GM19463 (cell line): Measurements from ENCODE around the gene CRTC2.
A peak's percentile ranks its signal among the peaks of the same experiment; 100 is the strongest.
"Not testable (repeated sequence)": the region's sequence is repeated elsewhere in the genome, so short reads cannot be mapped to it uniquely, and the experiment has no call there.

ENCODE experiments used
- ATAC-seq: cut with Tn5 transposase; IDR thresholded peaks from one replicate; pipeline ENCODE4 v1.9.1; 2021; ENCODE audit warnings: mild to moderate bottlenecking, moderate library complexity; ENCODE audit not compliant: unreplicated experiment

Gene CRTC2, protein sequence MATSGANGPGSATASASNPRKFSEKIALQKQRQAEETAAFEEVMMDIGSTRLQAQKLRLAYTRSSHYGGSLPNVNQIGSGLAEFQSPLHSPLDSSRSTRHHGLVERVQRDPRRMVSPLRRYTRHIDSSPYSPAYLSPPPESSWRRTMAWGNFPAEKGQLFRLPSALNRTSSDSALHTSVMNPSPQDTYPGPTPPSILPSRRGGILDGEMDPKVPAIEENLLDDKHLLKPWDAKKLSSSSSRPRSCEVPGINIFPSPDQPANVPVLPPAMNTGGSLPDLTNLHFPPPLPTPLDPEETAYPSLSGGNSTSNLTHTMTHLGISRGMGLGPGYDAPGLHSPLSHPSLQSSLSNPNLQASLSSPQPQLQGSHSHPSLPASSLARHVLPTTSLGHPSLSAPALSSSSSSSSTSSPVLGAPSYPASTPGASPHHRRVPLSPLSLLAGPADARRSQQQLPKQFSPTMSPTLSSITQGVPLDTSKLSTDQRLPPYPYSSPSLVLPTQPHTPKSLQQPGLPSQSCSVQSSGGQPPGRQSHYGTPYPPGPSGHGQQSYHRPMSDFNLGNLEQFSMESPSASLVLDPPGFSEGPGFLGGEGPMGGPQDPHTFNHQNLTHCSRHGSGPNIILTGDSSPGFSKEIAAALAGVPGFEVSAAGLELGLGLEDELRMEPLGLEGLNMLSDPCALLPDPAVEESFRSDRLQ

DNA sequence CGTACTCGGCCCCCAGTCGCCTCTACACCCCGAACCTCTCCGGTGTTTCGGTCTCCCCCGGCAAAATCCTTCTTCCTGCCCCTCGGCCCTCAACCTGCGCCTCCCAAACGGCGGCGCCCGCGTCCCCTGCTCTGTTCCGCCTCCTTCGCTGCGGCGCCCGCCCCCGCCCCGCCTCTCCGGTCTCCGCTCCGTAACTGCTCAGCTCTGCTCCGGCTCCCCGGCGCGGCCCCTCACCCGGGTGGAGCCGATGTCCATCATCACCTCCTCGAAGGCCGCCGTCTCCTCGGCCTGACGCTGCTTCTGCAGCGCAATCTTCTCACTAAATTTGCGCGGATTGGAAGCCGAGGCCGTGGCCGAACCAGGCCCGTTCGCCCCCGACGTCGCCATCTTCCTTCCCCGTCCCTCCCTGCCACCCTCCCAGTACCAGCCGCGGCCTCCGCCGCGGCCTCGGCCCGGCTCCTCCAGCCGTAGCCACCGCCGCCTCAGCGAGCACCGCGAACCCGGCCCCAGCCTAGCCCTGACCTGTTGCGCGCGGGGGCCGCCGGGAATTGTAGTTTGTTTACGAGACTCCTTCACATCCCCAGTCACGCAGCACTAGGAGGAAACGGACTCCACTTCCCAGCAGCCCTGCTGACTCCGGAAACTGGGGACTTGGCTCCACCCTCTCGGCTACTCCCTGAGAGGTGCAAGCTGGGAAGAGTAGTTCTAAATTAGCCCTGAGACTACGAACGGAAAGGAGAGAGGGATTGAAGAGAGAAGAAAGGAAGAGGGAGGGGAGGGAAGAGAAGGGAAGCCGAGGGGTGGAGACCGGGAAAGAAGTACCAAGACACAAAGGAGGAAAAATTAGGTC lies at the start of gene CRTC2:
Gene CRTC2, minus strand, starts transcription at position 502 of the 850 bp plus-strand sequence. Its CDS starts 115 bp downstream, at position 387.
- peak; percentile 75 for ATAC-seq

DNA sequence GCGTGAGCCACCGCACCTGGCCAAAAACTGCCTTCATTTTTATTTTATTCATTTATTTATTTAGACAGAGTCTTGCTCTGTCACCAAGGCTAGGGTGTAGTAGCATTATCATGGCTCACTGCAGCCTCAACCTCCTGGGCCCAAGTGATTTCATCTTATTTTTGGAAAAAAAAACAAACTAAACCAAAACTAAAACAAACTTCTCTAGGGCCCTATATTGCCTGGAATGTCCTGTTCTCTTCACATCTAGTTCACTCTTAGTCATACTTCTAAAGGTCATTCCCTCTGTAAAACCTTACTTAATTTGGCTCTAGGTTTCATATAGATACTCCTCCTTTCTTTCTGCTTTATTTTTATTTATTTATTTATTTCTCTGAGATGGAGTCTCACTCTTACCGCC lies 47.7 kb upstream of the CRTC2 start:
- ATAC-seq, result no peak

DNA sequence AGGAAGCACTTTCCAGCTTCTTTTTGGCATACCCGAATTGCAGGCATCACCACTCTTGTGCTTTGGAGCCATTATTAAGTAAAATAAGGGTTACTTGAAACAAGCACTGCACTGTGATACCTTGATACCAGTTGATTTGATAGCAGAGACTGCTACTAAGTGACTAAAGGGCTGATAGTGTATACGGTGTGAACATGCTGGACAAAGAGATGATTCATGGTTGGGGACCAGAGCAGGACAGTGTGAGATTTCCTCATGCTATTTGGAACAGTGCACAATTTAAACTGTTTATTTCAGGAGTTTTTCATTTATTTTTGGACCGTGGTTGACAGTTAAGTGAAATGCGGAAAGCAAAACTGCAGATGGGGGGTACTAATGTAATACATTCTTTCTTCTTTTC lies 42.0 kb upstream of the CRTC2 start:
- no peak for ATAC-seq

DNA sequence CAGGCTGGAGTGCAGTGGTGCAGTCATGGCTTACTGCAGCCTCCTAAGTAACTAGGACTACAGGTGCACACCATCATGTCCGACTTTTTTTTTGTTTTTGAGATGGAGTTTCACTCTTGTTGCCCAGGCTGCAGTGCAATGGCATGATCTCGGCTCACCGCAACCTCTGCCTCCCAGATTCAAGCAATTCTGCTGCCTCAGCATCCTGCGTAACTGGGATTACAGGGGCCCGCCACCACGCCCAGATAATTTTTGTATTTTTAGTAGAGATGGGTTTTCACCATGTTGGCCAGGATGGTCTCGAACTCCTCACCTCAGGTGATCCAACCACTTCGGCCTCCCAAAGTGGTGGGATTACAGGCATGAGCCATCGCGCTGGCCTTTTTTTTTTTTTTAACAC lies 38.5 kb upstream of the CRTC2 start:
- ATAC-seq, result not testable (repeated sequence)

DNA sequence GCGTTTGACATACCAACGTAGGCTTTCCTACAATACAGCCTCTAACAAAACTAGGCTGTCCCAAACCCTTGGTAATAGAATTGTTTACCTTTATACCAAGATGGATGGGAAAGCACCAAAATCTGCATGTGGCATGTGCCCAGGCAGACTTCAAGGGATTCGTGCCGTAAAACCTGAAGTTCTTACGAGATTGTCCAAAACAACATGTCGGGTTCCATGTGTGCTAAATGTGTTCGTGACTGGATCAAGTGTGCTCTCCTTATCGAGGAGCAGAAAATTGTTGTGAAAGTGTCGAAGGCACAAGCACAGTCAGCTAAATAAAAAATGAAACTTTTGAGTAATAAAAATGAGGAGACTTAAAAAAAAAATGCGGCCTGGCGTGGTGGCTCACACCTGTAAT lies 37.2 kb upstream of the CRTC2 start:
- ATAC-seq, result no peak

DNA sequence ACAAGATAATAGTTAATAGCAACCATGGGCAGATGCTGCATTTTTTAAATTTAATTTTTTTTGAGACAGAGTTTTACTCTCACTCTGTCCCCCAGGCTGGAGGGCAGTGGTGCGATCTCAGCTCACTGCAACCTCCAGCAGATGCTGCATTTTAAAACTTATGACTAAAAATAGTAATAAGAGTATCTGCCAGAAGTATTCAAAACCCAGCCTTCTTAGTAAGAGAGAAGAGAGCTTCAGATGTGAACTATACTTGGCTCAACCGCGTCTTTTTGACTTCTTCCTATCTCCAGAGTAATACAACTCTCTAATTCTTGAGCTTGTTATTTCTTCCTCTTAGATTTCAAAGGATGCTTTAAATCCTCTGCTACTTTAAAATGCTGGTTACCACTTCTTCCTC lies 36.8 kb upstream of the CRTC2 start:
- ATAC-seq, result no peak

DNA sequence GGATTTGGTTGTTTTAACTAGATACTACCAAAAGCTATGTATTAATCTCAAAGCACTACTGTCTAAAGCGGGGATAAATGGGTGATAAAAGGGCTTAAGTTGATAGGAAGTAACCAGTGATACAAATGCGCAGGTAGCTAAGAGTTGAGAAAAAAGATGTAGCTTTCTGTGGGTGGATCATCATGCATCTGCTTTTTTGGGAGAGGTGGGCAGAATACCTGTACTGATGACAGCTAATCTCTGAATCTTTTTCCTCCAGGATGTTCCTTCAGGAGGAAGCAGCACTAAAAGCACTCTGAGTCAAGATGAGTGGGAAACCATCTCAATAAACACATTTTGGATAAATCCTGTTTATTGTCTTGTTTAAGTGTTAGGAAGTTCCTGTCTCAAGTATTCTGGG lies 33.4 kb upstream of the CRTC2 start:
- ATAC-seq, result no peak

DNA sequence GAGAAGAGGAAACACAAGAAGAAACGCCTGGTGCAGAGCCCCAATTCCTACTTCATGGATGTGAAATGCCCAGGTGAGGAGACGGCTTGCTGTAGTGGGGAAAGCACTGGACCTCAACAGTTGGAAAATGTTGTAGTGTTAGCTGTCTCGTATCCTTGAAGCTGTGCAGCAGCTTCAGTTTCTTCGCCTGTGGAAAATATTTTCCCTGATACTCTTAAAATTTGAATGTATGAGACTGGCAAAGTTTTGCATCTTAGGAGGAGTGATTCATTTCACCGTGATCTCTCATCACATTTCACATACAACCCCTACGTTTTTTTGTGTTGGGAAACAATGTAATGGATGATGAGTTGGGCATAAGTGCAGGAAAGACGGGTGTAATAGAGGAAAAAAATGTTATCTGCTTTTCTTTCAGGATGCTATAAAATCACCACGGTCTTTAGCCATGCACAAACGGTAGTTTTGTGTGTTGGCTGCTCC lies 32.8 kb upstream of the CRTC2 start:
- no peak for ATAC-seq

DNA sequence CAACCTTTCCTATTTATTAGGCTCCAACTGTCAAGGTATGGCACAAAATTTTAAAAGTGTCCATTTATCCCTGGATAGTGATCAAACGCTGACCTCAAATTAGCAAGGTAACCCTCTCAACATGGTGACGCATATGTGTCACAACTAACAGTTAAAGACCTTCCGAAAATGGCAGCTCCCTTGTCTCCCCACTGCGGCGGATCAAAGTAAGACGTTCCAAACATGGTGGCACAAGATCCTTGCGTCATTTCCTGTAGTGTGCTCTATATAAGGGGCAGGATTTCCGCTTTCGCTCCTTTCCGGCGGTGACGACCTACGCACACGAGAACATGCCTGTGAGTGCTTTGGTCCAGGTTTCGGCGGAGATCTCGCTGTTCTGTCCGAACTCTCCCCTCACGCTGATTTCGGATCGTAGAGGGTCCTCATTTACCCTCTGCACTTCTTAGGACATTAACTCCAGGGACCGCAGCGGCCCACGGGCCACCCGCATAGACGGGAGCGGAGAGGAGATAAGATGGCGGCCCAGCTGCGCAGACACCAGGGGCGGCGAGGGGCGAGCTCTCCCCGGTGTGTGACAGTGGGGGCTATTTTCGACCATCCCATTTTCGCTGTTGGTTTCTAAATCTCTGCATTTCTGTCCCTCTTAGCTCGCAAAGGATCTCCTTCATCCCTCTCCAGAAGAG lies 32.2 kb upstream of the CRTC2 start, which contains the start of gene RPS27:
Gene RPS27, plus strand, starts transcription at position 295 of the 683 bp plus-strand sequence. Its CDS starts 35 bp downstream, at position 330.
- ATAC-seq, result peak; percentile 60

DNA sequence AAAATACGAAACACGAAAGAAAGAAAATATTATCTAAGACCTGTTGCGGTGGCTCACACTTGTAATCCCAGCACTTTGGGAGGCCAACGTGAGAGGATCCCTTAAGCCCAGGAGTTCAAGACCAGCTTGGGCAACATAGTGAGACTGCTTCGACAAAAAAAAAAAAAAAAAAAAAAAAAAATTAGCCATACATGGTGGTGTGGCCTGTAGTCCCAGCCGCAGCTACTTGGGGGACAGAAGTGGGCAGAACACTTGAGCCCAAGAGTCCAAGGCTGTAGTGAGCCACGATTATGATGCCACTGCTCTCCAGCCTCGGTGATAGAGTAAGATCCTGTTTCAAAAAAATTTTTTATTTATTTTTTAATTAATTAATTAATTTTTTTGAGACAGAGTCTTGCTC lies 29.2 kb upstream of the CRTC2 start:
- ATAC-seq, result no peak

DNA sequence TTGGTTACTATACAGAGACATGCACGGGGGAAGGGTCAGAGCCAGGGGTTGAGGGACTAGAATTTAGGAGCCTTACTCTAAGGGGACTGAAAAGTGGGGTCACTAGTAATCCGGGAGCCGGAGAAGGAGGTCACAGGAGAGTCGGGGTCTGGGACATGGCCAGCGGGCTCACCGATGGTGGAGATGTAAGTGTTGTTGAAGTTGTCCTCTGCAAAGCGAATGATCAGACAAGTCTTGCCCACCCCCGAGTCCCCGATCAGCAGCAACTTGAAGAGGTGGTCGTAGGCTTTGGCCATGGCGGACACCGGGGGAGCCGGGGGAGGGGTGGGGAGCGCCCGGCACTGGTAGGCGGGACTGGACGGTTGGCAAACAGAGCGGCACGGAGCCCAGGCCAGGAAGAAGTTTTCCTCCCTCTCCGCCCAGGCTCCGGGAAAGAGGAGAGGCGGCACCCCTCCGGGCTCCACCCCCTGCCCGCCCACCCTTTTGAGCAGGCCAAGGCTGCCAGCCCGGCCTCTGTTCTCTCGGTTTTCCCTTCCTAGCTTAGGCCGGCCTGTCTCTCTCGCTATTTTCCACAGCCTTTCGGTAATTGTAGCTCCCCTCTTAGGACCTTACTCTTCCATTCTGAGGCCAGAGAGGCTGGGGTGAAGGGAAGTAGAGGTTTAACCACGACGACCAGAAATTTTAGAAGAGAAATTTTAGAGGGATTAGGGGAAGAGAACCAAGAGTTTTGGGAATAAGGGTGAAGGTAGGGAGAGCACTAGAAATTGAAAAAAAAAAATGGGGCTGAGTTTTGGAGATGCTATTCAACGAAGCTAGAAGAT lies 27.7 kb upstream of the CRTC2 start, which contains the start of gene RAB13:
Gene RAB13, minus strand, starts transcription at position 399 of the 821 bp plus-strand sequence. Its CDS starts 103 bp downstream, at position 296.
- no peak for ATAC-seq

DNA sequence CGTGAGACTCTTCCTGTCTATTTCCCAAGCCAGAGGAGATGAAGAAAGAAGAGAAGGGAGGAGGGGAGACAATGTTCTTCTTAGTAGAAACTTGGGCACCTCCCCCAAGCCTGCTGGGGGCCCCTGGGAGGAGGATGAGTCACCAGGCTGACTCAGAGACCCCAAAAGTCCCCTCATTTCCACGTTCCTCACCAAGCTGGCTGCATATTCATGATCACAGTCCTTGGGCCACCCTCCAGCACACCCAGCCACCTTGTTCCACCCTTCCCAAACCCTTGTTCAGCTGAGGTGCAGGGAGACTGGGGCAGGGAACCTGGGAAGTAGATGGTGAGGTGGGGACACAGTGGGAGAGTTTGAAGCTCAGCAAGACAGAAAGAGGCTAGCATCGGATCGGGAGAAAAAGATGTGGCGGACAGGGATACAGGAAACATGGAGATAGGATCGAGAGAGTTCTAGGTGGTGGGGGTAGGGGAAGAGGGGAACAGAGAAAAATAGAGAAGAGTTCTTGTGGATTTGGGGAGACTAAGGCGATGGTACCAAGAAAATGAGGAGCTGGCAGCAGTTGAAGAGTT lies 27.0 kb upstream of the CRTC2 start:
- ATAC-seq, result no peak

DNA sequence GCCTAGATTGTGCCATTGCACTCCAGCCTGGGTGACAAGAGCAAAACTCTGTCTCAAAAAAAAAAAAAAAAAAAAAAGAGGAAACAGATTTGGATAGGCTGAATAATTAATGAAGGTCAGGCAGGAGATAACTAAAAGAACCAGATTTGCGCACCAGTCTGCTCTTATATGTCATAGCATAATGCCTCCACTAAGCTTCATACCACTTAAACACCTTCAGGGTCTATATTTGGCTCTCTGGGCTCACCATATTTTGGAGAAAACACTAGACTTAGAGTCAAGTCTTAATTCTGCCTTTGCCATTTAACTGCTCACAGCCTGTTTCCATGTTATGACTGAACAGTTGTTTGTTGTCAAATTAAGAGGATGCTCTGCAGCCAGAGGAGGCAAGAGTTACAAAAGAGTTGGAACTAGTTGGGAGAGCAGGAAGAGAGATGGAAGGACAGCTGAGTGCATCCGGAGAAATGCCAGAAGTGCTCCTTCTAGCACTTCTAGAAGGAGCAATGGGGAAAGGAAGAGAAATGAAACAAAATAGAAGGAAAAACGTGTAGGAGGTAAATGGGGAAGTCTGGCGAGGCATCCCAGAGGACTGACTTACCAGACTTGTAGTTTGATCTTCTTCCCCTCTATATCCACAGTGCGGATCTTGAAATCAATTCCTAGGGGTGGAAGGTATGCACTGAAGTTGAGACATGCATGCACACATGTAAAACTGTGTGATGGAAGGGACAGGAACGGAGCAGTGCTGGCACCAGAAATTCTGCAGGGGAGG lies 25.9 kb upstream of the CRTC2 start:
- no peak for ATAC-seq

DNA sequence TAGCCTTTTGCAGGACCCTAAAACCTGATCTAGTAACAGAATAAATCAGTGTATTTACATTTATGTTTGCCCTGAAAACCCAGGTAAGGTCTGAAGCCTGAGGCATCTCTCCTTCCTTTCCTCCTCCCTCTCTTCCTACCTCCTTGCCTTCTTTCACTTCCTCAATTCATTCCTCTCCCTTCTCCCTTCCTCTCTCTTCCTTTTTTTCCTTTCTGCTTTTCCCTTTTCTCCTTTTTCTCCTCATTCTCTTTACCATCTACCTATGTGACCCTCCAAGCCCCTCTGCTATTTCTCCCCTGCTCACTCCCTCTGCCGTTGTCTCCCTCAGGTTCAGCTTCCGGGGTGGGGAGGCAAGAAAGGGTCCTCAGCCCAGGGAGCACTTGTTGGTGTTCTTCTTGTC lies 23.3 kb upstream of the CRTC2 start:
- ATAC-seq, result not testable (repeated sequence)

DNA sequence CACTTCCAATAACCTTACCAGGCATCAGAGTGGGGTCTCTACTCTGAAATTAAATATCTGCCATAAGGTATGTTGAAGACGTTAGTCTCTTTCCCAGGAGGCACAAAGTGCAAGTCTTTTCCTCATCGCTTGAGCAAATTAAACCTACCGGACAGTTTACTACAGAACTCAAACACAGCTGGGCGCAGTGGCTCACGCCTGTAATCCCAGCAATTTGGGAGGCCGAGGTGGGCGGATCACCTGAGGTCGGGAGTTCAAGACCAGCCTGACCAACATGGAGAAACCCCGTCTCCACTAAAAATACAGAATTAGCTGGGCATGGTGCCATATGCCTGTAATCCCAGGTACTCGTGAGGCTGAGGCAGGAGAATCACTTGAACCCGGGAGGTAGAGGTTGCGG lies 20.7 kb upstream of the CRTC2 start:
- ATAC-seq, result not testable (repeated sequence)

DNA sequence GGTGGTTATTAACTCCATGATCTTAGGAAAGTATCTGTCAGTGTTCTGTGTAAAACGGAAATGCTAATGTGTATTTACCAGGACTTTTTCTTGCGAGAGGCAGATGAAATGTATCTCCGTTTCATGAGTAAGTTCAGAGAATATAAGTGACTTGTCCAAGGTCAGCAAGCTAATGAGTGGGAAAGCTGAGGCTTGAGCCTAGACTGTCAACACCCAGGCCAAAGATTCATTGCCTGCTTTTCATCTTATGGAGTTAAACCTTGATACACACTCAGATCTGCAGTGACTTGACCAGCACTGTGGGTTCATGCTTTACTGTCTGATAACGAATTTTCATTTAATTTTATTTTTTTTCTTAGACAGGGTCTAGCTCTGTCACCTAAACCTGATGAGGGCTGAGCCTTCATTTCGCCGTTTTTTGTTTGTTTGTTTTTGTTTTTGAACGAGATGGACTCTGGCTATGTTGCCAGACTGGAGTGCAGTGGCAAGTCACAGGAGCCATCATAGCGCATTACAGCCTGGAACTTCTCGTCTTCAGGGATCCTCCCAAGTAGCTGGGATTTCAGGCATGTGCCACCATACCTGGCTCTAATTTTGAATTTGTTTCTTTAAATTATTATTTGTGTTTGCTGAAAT lies 20.0 kb upstream of the CRTC2 start:
- no peak for ATAC-seq

DNA sequence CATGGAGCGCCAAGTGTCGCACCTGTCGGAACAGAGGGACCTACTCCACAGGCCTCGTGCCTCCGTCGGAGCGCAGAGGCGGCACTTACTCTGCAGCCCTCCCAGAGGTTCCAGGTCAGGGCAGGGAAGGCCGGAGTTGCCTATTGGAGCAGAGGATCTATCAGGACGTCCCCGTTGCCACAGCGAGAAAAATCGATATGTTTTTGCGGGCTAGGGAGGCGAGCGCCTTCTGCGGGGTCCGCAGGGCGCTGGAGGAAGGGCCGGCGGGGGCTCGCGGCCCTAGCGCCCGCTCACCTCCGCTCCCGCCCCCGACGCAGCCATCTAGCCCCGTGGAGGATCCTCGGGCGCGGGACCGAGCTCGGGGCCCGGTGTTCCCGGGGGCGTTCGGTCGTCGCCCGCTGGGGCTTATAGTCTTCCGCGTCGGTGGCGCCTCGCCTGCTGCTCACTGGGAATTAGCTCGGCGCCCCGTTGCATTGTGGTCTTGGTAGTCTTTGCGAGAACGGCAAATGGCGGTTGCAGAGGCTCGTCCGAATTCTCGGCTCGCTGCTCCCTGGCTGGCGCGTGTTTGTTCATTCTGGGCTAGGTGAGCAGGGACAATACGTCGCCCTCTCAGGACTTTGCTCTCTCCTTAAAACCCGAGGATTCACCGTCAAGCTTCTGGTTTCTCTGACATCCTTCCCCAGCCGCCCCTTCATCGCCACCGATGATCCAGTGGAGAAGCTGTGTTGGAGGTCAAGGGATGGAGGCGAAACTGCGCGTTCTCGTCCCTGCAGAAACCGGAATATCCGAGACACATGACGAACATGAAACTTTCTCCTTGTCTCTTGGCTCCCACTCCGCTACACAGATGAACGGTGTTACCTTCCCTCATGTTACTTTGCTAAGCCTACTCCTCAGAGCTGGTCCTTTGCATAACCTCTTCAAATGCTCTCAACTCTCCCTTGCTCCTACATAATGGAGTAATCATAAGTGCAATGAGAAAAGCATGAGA lies 19.1 kb upstream of the CRTC2 start, which contains the start of gene JTB:
Gene JTB, minus strand, starts transcription at position 425 of the 991 bp plus-strand sequence. Its CDS starts 422 bp downstream, at position 3.
- peak; percentile 80 for ATAC-seq
